A673 (cell line): Measurements from ENCODE around the gene GTF3C5.

Experiments used
- EZH2 ChIP-seq: fragments of 200-600 bp; sonication (generic); IDR thresholded peaks from 2 replicates; pipeline ENCODE4 v1.6.1; 2017; ENCODE audit warnings: borderline replicate concordance, low read depth, mild to moderate bottlenecking, mixed read lengths, antibody characterized with exemption, low read length; ENCODE audit not compliant: poor library complexity, severe bottlenecking
- TF ChIP-seq, protein P1 (sequence below): fragments of 300-800, 200-600 bp; sonication (generic); conservative IDR thresholded peaks from 2 replicates; pipeline ENCODE4 v1.5.1; 2017; ENCODE audit warnings: low read depth, mild to moderate bottlenecking, antibody characterized with exemption, low read length, moderate library complexity, mixed read lengths

DNA sequence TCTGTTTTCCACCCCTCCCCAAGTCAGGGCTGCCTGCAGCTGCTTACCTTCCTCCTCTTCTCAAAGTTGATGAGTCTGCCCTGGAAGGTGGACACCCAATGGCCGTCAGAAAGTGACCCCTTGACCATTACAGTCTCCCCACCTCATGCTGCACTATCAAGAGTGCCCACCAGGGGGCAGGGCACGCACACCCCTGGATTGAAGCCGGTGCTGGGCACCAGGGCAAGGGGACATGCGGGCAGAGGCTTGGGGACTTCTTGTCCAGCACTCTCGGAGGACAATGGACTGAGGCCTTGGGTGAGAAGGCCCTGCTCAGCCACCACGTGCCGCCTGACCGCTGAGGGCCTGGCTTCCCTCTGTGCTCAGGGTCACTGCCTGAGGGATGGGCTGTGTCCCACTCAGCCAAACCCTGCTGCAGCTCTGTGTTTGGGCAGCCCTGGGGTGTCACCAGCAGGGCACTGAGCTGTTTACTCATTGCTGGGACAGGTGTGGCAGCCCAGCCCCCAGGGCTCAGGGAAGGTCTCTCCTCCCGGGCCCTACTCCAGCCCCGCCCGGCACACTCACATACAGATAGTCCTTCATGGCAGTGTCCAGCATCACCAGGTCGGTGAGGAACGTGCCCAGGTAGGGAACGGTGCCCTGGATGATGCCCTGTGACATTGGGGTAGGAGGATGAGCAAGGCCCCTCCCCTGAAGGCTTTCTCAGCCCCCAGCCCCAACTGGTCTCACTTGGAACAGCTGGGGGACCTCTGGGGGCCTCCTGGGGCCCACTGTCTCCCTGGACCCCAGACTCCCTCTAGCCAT is 72.6 kb downstream of the GTF3C5 start:
- TF ChIP-seq, protein P1, sequence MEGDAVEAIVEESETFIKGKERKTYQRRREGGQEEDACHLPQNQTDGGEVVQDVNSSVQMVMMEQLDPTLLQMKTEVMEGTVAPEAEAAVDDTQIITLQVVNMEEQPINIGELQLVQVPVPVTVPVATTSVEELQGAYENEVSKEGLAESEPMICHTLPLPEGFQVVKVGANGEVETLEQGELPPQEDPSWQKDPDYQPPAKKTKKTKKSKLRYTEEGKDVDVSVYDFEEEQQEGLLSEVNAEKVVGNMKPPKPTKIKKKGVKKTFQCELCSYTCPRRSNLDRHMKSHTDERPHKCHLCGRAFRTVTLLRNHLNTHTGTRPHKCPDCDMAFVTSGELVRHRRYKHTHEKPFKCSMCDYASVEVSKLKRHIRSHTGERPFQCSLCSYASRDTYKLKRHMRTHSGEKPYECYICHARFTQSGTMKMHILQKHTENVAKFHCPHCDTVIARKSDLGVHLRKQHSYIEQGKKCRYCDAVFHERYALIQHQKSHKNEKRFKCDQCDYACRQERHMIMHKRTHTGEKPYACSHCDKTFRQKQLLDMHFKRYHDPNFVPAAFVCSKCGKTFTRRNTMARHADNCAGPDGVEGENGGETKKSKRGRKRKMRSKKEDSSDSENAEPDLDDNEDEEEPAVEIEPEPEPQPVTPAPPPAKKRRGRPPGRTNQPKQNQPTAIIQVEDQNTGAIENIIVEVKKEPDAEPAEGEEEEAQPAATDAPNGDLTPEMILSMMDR = peak; percentile 88
- no peak for TF ChIP-seq EZH2
